ENCODE measurements around the gene SLC30A2.

SLC30A2 gene

DNA sequence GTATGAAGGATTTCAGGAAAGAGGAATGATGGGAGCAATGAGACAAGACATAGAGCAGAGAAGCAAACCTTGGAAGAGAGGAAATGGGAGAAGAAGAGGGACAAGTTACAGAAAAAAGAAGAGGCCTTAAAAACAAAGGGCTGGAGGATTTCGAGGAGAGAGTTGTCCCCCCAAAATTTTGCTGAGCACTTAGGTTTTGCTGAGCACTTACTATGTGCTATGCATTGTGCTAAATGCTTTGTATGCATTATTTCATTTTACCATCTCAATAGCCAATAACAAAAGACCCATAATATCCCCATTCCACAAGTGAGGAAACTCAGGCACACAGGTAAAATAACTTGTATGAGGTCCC, 24.0 kb upstream of the SLC30A2 start:
- DNase-seq, result no peak

DNA sequence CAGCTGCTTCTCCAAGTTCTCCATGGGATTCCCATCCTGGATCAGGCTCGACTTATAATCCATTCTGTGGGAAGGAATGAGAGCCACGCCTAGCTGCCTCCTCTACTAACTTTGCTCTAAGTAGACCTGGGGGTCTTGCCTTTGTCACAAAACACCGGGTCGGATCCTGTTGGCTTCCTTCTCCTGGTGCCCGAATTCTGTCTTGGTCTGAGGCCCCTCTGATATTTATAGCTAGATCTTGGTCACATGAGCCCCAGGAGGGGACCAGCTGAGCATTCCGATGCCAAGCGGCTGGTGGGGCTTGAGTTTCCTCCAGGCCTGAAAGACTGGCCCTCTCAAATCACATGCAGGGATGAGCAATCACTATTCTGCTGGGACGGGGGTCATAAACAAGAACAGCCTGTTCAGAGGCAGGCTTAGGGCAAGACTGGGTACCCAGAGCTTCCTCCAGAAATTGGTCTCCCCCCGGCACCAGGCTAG, 21.6 kb upstream of the SLC30A2 start, which contains the start of gene TRIM63:
TSS of gene TRIM63 (minus strand) at position 199 of the 480 bp plus-strand sequence. CDS start at position 63, 136 bp downstream.
- DNase-seq, result no peak

DNA sequence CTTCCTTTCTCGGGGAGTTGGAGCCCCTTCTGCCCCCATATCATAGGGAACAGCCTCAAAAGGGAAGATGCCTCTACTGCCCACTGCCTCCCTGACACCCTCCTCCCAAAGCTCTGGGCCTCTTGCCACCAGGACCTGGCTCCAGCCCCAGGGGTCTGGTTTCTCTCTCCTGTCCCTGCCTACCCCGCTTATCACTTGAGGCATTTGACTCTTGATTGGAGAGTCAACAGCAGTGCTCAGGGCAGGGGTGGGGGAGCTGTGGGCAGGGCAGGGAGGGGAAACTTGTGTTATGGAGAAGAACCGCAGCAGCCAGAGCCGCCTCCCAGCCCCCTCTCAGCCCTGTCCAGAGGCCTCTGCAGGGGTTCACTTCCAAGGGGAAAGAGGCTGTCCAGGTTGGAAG, 20.9 kb upstream of the SLC30A2 start:
- DNase-seq, result no peak

DNA sequence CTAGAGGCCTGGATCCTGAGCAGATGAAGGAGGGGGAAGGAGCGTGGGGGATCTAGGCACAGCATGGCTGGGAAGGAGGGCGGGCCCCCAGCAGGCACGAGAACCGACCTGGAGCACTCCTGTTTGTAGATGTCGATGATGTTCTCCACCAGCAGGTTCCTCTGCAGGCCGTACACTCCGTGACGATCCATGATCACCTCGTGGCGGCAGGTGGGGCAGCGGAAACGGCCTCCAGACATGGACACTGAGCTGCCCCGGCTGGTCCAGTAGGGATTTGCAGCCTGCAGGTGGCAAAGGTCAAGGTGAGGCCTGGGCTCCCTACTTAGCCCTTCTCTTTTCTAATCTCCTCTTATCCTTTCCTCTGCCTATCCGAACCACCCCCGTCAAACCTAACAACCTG, 20.2 kb upstream of the SLC30A2 start:
- DNase-seq, result no peak

- no peak for DNase-seq
Observed at GRCh38 chr1:26064553-26064952, 18.6 kb upstream of the SLC30A2 start.

GRCh38 chr1:26060832-26061574, 15.1 kb upstream of the SLC30A2 start:
- DNase-seq, result no peak

DNA sequence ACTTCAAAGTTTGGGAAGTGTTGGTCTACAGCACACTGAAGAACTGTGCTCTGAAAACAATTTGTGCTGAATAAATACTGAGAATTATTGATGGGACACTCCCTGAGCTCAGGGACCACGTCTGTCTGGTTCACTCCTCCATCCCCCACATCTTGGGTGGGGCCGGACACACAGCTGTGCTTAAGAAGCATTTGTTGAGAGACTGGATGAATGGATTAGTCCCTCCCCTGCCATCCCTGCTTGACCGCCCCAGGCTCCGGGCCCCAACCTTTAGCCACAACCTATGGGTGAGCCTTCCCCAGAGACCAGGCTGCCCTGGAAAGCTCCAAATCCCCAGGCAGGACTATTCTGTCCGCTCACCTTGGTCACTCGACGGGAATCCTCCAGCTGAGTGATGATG, 14.0 kb upstream of the SLC30A2 start:
- DNase-seq, result no peak

- DNase-seq, result no peak
Observed at GRCh38 chr1:26058052-26058595, 12.2 kb upstream of the SLC30A2 start.

- DNase-seq, result no peak
Observed at GRCh38 chr1:26057189-26057588, 11.3 kb upstream of the SLC30A2 start.

DNA sequence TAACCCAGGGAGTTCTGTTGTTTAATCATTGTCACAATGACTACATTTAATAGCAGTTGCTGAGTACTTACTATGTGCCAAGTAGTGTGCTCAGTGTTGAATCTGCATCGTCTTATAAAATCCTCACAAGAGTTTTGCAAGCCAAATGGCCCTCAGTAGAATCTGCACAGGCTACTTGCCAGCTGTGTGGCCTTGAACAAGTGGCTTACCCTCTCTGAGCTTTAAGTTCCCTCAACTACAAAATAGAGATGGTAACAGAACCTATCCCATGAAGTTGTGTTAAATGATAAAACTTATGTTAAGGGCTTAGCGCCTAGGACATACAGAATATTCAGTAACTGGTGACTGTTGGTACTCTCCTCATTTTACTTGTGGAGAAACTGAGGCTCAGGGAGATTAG, 9.1 kb upstream of the SLC30A2 start:
- no peak for DNase-seq

- DNase-seq, result no peak
Observed at GRCh38 chr1:26053718-26054560, 8.0 kb upstream of the SLC30A2 start.

GRCh38 chr1:26050248-26050640, 4.3 kb upstream of the SLC30A2 start:
- no peak for DNase-seq

DNA sequence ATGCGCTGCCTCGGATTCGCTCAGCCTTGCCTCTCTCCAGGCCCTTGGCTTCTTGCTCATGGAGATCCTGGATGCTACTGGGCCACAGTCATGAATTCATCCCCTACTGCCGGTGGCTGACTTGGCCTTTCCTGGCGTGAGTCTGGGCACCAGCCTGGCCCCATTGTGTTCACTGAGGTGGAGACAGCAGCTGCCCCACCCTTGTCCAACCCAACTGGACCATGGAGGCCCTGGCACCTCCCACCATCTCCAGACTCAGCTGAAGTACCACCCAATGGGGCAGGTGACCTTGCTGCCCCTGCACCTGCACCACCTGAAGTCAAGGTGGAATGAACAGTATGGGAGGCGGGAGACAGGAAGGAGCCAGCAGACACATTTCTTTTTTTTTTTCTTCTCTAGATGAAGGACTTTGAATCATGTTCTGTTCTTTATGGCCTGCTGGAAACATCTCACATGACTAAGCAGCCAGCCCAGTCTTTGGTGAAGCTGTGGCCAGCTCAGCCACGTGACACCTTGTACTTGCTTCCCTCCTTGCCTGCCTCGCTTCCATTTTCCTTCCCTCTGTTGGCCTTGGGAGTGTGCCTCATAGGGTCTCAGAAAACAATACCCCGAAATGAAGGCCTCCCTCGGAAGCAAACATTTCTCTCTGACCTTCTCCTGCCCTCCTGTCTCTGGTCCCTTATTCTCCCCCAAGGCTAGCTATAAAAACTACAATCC, 3.8 kb upstream of the SLC30A2 start:
- no peak for DNase-seq

GRCh38 chr1:26047278-26047874, 1.5 kb upstream of the SLC30A2 start:
- DNase-seq, result no peak

DNA sequence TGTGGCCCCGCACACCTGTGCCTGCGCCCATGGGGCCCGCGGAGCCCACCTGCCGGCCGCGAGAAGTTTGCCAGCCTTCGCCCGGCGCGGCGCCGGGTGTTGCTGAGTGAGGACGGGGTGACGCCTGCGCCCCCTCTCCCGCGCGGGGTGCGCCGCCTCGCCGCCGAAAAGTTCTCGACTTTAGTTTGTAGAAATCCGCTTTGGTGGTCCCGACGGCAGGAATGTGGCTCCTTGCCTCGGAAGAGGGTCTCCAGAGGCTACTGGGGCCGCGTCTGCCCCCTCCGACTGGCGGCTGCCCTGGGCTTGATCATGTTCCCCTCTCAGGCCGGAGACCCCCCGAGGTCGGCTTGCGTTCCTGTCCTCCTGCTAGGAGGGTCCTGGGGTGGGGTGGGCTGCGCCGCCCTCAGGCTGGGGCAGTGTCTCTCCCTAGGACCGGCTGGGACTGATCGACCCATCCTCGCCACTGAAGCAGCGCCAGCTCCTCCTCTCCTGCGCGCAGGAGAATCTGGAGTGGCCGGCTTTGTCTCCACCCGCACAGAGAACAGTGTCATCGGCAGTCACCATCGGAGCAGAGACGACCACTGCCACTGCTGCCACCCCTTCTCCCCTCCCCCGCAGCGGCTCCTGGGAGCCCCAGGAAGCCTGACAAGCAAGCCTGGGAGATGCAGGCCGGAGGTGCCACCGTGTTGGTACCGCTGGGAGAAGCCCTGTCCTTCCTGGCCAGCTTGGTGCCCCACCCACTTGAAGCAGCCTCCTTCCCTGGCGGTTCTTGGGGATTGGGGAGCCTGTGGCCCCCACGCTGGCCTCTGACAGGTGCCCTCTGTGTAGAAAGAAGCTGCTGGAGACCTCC, 553 bp upstream of the SLC30A2 start:
- no peak for DNase-seq

DNA sequence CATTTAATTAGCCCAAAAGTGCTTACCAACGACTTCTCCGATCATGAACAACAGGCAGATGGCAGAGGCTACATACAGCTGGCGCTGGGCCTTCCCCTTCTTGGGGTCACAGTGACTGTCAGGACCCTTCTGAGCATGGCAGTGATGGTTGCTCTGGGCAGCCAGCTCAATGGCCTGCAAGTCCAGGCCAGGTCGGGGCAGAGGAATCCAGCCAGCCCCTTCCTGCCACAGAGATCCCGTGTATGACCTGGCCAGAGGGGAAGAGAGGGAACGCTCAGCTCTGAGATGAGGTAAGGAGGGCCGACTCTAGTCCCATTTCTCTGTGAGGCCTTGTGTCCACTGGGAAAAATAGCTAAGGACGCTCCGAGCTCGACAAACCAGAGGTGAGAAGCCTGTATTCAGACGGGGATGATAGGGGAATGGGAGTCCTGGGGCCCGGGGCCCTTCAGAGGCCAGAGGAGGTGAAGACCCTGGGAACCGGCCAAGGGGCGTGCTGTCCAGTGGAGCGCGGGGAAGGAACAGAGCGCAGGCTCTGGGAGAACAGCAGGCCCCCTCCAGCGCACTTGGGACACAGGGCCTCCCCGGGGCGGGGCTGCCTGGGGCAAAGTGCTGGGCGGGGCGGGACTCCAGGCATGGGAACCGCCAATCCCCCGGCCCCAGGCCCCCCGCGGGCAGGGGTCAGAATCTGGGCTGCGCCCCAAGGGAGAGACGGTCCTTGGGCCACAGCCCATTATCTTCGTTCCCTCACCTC, 772 bp downstream of the SLC30A2 start:
- DNase-seq, result no peak

GRCh38 chr1:26044414-26044813, 1.5 kb downstream of the SLC30A2 start:
- no peak for DNase-seq

DNA sequence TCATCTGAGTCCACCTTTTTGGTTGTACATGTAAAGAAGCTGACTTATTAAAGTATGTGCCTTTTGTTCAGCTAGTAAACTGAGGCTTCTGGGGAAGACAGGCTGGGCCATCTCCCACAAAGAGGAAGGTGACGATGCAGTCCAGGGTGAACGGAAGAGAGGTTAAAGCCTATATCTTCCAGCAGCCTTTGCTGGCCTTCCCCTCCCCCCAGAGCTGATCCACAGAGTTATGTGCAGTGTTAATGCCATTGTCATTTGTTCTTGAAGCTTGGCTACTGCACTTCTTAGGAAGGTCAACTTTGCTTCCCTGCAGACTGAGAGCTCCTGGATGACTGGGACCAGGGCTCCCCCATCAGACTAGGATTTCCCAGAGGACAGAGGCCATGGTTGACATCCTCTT, 2.2 kb downstream of the SLC30A2 start:
- no peak for DNase-seq

DNA sequence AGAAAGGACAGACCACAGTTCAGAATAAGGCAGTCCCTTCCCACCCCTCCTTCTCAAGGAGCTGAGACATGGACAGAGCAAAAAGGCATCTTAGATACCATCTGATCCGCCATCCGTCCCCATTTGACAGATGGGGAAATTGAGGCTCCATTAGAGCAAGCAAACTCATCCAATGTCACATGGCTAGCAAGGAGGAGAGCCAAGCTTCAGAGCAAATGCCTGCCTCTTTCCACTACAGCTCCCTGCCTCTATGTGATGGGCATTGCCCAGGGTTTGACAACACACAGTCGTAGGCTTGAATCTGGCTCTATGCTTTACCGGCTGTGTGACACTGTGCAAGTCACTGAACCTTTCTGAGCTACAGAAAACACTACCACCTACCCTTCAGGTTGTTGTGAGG, 3.9 kb downstream of the SLC30A2 start:
- no peak for DNase-seq

DNA sequence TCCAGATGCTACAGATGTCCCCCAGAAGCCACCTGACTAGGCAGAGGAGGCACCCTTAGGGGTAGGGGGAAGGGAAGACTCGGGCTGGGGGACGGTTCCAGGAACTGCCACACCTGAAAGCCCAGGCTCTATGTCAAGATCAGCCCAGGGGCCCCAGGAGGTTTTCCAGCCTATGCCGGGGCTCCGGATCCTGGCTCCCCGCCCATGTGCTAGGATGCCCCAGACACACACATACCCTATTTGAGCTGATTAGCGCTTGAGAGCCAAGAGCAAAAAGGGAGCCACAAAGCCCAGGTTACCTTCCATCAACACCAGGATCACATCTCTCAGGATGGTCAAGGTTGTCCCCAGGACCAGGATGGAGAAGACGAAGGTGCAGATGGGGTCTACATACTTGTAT, 4.5 kb downstream of the SLC30A2 start:
- DNase-seq, result no peak

GRCh38 chr1:26038904-26039303, 7.0 kb downstream of the SLC30A2 start:
- DNase-seq, result no peak
